ENCODE measurements around the gene NR1D1. TPM values are rescaled to one million over a fixed set of nuclear protein-coding genes. Genes with fewer than 3 reads are reported as not detected.

NR1D1 gene
- polyA plus RNA-seq, 4 donors = 3.5 to 4.4 (median 4.1) TPM

- no peak for DNase-seq (ENCODE audit: low read depth in 4 of 4, low spot score in 3 of 4)
Measured at GRCh38 chr17:40097931-40098845, 2.2 kb downstream of the NR1D1 start.

GRCh38 chr17:40097087-40097486, 3.3 kb downstream of the NR1D1 start:
- DNase-seq (ENCODE audit: low read depth in 4 of 4, low spot score in 3 of 4) = no peak

GRCh38 chr17:40095944-40096791, 4.2 kb downstream of the NR1D1 start:
- no peak for DNase-seq (ENCODE audit: low read depth in 4 of 4, low spot score in 3 of 4)

GRCh38 chr17:40095351-40095943, 4.9 kb downstream of the NR1D1 start:
- DNase-seq (ENCODE audit: low read depth in 4 of 4, low spot score in 3 of 4) = no peak

- no peak for DNase-seq (ENCODE audit: low read depth in 4 of 4, low spot score in 3 of 4)
Measured at GRCh38 chr17:40094874-40095273, 5.5 kb downstream of the NR1D1 start.

GRCh38 chr17:40093580-40094201, 6.7 kb downstream of the NR1D1 start:
- no peak for DNase-seq (ENCODE audit: low read depth in 4 of 4, low spot score in 3 of 4)

GRCh38 chr17:40093005-40093579, 7.3 kb downstream of the NR1D1 start:
- DNase-seq (ENCODE audit: low read depth in 4 of 4, low spot score in 3 of 4) = no peak

GRCh38 chr17:40092581-40092980, 7.8 kb downstream of the NR1D1 start:
- DNase-seq (ENCODE audit: low read depth in 4 of 4, low spot score in 3 of 4) = no peak

- no peak for DNase-seq (ENCODE audit: low read depth in 4 of 4, low spot score in 3 of 4)
Measured at GRCh38 chr17:40091691-40092397, 8.5 kb downstream of the NR1D1 start.

- no peak for DNase-seq (ENCODE audit: low read depth in 4 of 4, low spot score in 3 of 4)
Measured at GRCh38 chr17:40090237-40091119, 9.9 kb downstream of the NR1D1 start.

- DNase-seq (ENCODE audit: low read depth in 4 of 4, low spot score in 3 of 4) = no peak
Measured at GRCh38 chr17:40089077-40089895, 11.1 kb downstream of the NR1D1 start.

GRCh38 chr17:40087903-40088718, 12.3 kb downstream of the NR1D1 start:
- DNase-seq (ENCODE audit: low read depth in 4 of 4, low spot score in 3 of 4) = no peak

GRCh38 chr17:40087049-40087794, 13.2 kb downstream of the NR1D1 start:
- DNase-seq (ENCODE audit: low read depth in 4 of 4, low spot score in 3 of 4) = no peak

- no peak for DNase-seq (ENCODE audit: low read depth in 4 of 4, low spot score in 3 of 4)
Measured at GRCh38 chr17:40086150-40087044, 14.0 kb downstream of the NR1D1 start.

- DNase-seq (ENCODE audit: low read depth in 4 of 4, low spot score in 3 of 4) = no peak
Measured at GRCh38 chr17:40084477-40084876, 15.9 kb downstream of the NR1D1 start.

All from right renal pelvis (tissue), 4 donors.